Heart right ventricle (tissue), 16 donors: ENCODE data around the gene FAF2. TPM values are rescaled to one million over a fixed set of nuclear protein-coding genes. Genes with fewer than 3 reads are reported as not detected.

ENCODE experiments used
- ATAC-seq, 8 donors: fragments of 200-7000 bp; cut with Tn5 transposase; one replicate each; pipeline ENCODE4 v1.9.1; 2020; ENCODE audit warnings: mild to moderate bottlenecking in 8 of 8, moderate library complexity in 8 of 8, moderate number of reproducible peaks in 1 of 8
- DNase-seq, 2 donors: peaks; one replicate each; pipeline ENCODE4 v3.0.0-alpha.2; 2020
- H3K27ac ChIP-seq, 10 donors: fragments of 200-600 bp; sonication (generic) in 2 of 10; one replicate each; pipeline versions ENCODE4 v1.5.0 to v1.8.0; 2020 to 2022; ENCODE audit warnings: mild to moderate bottlenecking in 3 of 10
- H3K27me3 ChIP-seq, 7 donors: fragments of 200-600 bp; one replicate each; pipeline ENCODE4 v1.8.0; 2021 to 2022; ENCODE audit warnings: mild to moderate bottlenecking in 2 of 7
- H3K36me3 ChIP-seq, 9 donors: fragments of 200-600 bp; sonication (generic) in 1 of 9; one replicate each; pipeline versions ENCODE4 v1.5.0 to v1.8.0; 2020 to 2022; ENCODE audit warnings: mild to moderate bottlenecking in 2 of 9
- H3K4me1 ChIP-seq, 9 donors: fragments of 200-600 bp; sonication (generic) in 1 of 9; one replicate each; pipeline versions ENCODE4 v1.5.0 to v1.8.0; 2020 to 2022; ENCODE audit warnings: mild to moderate bottlenecking in 4 of 9
- H3K4me3 ChIP-seq, 10 donors: fragments of 200-600 bp; sonication (generic) in 2 of 10; one replicate each; pipeline versions ENCODE4 v1.5.0 to v1.8.0; 2020 to 2022; ENCODE audit warnings: mild to moderate bottlenecking in 7 of 10, moderate library complexity in 2 of 10
- H3K9me3 ChIP-seq, 11 donors: fragments of 200-600 bp in 10 of 11; sonication (generic) in 2 of 11; one replicate each; pipeline versions ENCODE4 v1.5.0 to v1.8.0; 2013 to 2022; ENCODE audit warnings: mild to moderate bottlenecking in 2 of 11, control low read depth in 1 of 11, moderate library complexity in 1 of 11
- CTCF ChIP-seq, 9 donors: fragments of 200-600 bp; sonication (generic) in 2 of 9; IDR thresholded peaks; one replicate each; pipeline versions ENCODE4 v1.5.0 to v1.8.0; 2021 to 2022; ENCODE audit warnings: antibody characterized with exemption in 9 of 9, mild to moderate bottlenecking in 5 of 9, moderate library complexity in 1 of 9
- WGBS, 2 donors: extraction: QIAGEN DNeasy Blood & Tissue Kit; methylation state at CpG; one replicate each; pipeline ENCODE4 v1.1.7; 2013; ENCODE audit warnings: inconsistent platforms in 1 of 2; 5-methylcytosine and 5-hydroxymethylcytosine counted together
- intact Hi-C, 10 donors: fragments of 100-400 bp; cut with DNase I; formaldehyde crosslinking; loops; one replicate each; pipeline versions ENCODE4 v1.11.1 to v1.14.2; 2022
- polyA plus RNA-seq, 2 donors: library from polyadenylated mRNA; stranded (reverse); fragments of 200-250 nt; gene quantifications; one replicate each; pipeline ENCODE4 v1.2.3, GENCODE V29; 2013
- total RNA-seq, 10 donors: library from RNA; stranded (reverse); fragmentation: NEBNext Ultra II Directional in 3 of 10; extraction: Animal tissue kit (Norgen Biotek cat#: 25700) in 3 of 10; gene quantifications; one replicate each; pipeline versions ENCODE4 v1.2.1 to v1.2.4, GENCODE V29; 2021 to 2023
- donor health status: Arrhythmogenic right ventricular cardiomyopathy.
- donor health status: ischemic (EF 13 %, LVEDD 7.1; RV severe dilation, severe dysfunction).
- donor health status: healthy with polysubstance abuse.
- donor health status: DM: no; HTN: yes; CAD: no.
- donor health status: DM: no; HTN: no; CAD: no.
- donor health status: ischemic (EF 25% LVEDD 6.9; RV normal size, moderate dysfunction).
- donor health status: ischemic (EF 25% LVEDD 5.7; RV mildly dilated, moderate dysfunction).
- donor health status: healthy.
- donor health status: DM: yes; HTN: yes; CAD: no.
- donor health status: Ischemic cardiomyopathy.
- donor health status: ischemic (EF 35%, LVEDD 5.7; RV mildly dilated, moderate dysfunction).
- donor health status: nonischemic (EF 11% LVEDD 7.7; RV severe dilation, severe dysfunction).
- donor health status: DM: yes; HTN: yes; CAD: no.
- donor health status: PGD.
- donor health status: ischemic (EF 29% LVEDD 5.4; RV normal size, mild dysfunction).
- donor health status: nonischemic (EF 23%, LVEDD 6.1; RV moderate dilation, normal function).

FAF2 gene
- total and polyA plus RNA-seq, 12 donors, result 10.1 to 19.9 (median 14.6) TPM

DNA sequence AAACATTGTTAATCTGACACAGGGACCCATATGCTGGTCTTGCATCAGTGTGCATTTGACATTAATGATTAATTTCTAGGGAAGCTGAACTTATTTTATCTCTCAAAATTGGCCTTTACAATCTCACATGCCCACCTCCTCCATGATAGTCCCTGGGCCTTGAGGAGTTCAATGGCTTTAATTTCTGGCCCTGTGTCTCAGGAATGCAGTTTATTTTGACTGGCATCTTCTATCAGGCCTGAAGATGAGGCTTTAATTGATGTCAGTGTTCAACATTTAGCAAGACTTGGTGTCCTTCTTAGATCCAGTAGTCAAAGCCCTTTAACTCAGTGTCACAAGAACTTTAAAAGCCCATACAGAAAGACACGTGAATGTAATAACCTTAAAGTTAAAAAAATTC lies 21.3 kb upstream of the FAF2 start:
- no peak for DNase-seq
- no peaks in the 10 kb centered on the region for H3K4me1 ChIP-seq
- intact Hi-C loops, result no loop called here
- H3K9me3 ChIP-seq, result no peaks in the 10 kb centered on the region
- H3K27ac ChIP-seq, result no peak overlapping the region
- 84 to 87% methylated on average over 1 of the region's 1 CpG for WGBS, 2 donors
- no peaks in the 10 kb centered on the region for H3K36me3 ChIP-seq
- H3K27me3 ChIP-seq, result peaks cover 0 to 9% (median 0%) of the 10 kb centered on the region in 7 donors
- TF ChIP-seq CTCF (IDR thresholded peaks at IDR 0.05), result no peak
- ATAC-seq, result no peak
- no peak overlapping the region for H3K4me3 ChIP-seq

DNA sequence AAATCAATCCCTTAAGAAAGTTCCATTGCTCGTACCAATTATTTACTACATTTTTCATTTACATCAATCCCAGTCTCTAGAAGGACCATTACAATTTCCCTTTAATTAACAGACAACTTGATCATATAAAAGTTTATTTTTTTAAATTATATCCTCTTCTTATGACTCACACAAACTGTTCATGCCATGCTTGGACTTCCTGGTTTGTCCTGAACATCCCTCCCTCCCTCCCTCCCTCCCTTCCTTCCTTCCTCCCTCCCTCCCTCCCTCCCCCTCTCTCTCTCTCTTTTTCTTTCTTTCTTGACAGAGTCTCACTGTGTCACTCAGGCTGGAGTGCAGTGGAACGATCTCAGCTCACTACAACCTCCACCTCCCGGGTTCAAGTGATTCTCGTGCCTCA lies 20.2 kb upstream of the FAF2 start:
- WGBS, 2 donors, result 72 to 77% methylated on average over 4 of the region's 4 CpGs
- H3K9me3 ChIP-seq, result no peaks in the 10 kb centered on the region
- no peak for DNase-seq
- no peak overlapping the region for H3K27ac ChIP-seq
- no peak overlapping the region for H3K4me3 ChIP-seq
- intact Hi-C loops, result no loop called here
- peaks cover 0 to 16% (median 0%) of the 10 kb centered on the region in 7 donors for H3K27me3 ChIP-seq
- ATAC-seq, result no peak
- H3K4me1 ChIP-seq, result no peaks in the 10 kb centered on the region
- no peaks in the 10 kb centered on the region for H3K36me3 ChIP-seq
- TF ChIP-seq CTCF (IDR thresholded peaks at IDR 0.05), result no peak

DNA sequence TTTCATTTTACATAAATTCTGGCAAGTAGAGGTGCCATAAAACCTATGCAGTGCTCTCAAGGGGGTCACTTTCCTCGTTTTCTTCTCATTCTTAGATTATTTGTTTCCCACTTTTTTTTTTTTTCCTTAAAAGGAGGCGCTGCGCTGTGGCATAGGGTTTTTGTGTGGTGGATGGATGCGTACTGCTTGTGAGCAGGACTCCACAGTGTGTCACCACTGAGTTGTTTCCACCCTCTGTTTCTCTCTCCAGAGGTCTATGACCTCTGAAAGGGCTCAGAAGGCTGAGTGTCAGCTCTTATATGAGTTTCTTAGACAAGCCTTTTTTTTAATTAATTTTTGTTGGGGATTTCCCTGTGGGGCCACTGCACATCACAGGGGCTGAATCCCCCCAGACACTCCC lies 18.2 kb upstream of the FAF2 start:
- no peak overlapping the region for H3K4me3 ChIP-seq
- no peaks in the 10 kb centered on the region for H3K36me3 ChIP-seq
- intact Hi-C loops, result no loop called here
- no peak for TF ChIP-seq CTCF (IDR thresholded peaks at IDR 0.05)
- DNase-seq (no peak), ATAC-seq (no peak)
- no peak overlapping the region for H3K27ac ChIP-seq
- H3K27me3 ChIP-seq, result peaks cover 0 to 13% (median 0%) of the 10 kb centered on the region in 7 donors
- 62 to 65% methylated on average over 4 of the region's 4 CpGs for WGBS, 2 donors
- H3K4me1 ChIP-seq, result no peaks in the 10 kb centered on the region
- H3K9me3 ChIP-seq, result no peaks in the 10 kb centered on the region

- no peak for DNase-seq
- ATAC-seq, result no peak
- 94 to 97% methylated on average over 4 of the region's 5 CpGs for WGBS, 2 donors
- Histone ChIP-seq H3K4me3 (no peak overlapping the region), H3K27ac (no peak overlapping the region), H3K36me3 (no peaks in the 10 kb centered on the region), H3K27me3 (peaks cover 0 to 13% (median 0%) of the 10 kb centered on the region in 7 donors), H3K9me3 (no peaks in the 10 kb centered on the region), H3K4me1 (peaks cover 0 to 12% (median 0%) of the 10 kb centered on the region in 9 donors)
- intact Hi-C loops, result no loop called here
- TF ChIP-seq CTCF (IDR thresholded peaks at IDR 0.05), result no peak
These were observed 15.5 kb upstream of the FAF2 start for GRCh38 chr5:176432707-176433106.
